ENCODE results near the gene FLT4. TPM values are rescaled to one million over a fixed set of nuclear protein-coding genes. Genes with fewer than 3 reads are reported as not detected.

FLT4 gene
- total RNA-seq, 4 donors from 2014 or later, result 22.5 to 35.5 (median 25.1) TPM

DNA sequence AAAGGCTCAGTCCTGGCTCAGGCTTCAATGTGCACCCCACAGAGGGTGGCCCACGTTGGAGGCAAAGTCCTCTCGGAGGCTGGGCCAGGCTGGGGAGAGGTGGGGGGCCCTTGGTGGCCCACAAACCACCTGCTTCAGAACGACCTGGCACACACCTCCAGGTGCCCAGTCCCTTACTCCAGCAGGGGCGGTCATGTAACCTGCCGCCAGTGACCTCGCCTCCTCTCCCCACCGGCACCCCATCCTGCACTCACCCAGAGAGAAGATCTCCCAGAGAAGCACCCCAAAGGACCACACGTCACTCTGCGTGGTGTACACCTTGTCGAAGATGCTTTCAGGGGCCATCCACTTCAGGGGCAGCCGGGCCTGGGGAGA lies 35.6 kb downstream of the FLT4 start:
- TF ChIP-seq, protein P1, sequence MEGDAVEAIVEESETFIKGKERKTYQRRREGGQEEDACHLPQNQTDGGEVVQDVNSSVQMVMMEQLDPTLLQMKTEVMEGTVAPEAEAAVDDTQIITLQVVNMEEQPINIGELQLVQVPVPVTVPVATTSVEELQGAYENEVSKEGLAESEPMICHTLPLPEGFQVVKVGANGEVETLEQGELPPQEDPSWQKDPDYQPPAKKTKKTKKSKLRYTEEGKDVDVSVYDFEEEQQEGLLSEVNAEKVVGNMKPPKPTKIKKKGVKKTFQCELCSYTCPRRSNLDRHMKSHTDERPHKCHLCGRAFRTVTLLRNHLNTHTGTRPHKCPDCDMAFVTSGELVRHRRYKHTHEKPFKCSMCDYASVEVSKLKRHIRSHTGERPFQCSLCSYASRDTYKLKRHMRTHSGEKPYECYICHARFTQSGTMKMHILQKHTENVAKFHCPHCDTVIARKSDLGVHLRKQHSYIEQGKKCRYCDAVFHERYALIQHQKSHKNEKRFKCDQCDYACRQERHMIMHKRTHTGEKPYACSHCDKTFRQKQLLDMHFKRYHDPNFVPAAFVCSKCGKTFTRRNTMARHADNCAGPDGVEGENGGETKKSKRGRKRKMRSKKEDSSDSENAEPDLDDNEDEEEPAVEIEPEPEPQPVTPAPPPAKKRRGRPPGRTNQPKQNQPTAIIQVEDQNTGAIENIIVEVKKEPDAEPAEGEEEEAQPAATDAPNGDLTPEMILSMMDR (IDR thresholded peaks at IDR 0.05), result no peak
- TF ChIP-seq POLR2A (IDR thresholded peaks at IDR 0.05), result no peak
- Histone ChIP-seq H3K9me3 (no peaks in the 10 kb centered on the region), H3K36me3 (no peaks in the 10 kb centered on the region), H3K27me3 (no peaks in the 10 kb centered on the region), H3K4me1 (no peaks in the 10 kb centered on the region), H3K27ac (no peak overlapping the region), H3K4me3 (no peak overlapping the region)
- intact Hi-C loops (cut with DNase I; ENCODE audit: low total_unique reads), result no loop called here
- DNase-seq, result no peak

DNA sequence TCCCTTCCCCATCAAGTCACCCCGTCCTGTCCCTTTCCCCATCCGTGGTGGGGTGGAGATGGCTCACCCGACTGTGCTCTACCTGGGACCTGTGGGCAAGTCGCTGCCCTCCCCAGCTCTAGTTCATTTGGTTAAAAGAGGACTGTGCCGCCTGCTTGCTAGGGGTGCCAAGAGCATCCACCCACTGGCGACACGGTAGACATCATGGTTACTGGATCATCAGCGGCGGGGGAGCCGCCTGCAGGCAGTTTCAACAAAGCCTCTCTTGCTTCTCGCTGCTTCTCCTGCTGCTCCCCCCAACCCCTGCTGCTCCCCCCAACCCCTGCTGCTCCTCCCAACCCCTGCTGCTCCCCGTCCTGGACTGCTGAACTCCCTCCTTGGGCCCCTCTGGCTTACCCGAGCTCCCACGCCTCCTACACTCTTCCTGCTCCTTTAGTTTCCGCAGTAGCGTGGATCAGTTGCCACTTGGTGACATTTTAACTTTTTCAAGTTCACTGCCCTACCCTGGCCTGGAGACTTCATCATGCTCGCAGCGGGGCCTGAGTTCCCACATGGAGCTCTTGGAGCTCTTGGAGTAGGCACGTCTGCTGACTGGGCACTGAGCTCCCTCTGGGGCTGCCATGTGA lies 36.1 kb downstream of the FLT4 start:
- TF ChIP-seq POLR2A (IDR thresholded peaks at IDR 0.05), result no peak
- TF ChIP-seq, protein P1 (IDR thresholded peaks at IDR 0.05), result no peak
- no peaks in the 10 kb centered on the region for H3K27me3 ChIP-seq
- no peaks in the 10 kb centered on the region for H3K36me3 ChIP-seq
- H3K4me3 ChIP-seq, result no peak overlapping the region
- intact Hi-C loops (cut with DNase I; ENCODE audit: low total_unique reads), result no loop called here
- no peaks in the 10 kb centered on the region for H3K9me3 ChIP-seq
- no peak for DNase-seq
- no peaks in the 10 kb centered on the region for H3K4me1 ChIP-seq
- no peak overlapping the region for H3K27ac ChIP-seq

DNA sequence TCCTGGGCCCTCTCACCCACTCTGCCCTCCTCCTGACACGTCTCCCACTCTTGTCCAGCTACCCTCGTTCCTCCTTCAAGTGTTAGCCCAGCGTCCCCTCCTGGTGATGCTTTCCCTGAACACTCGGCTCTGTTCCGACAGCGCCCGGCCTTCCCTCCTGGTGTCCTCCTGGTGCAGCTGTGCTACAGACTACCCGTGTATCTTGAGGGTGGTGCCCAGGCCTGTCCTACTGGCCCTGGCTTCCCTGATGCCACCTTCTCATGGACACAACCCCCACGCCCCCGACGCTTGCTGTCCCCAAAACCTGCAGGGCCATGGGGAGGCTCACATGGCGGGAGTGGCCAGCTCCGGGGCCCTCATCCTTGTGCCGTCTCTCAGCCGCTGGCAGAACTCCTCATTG lies 36.7 kb downstream of the FLT4 start:
- H3K36me3 ChIP-seq, result no peaks in the 10 kb centered on the region
- no peaks in the 10 kb centered on the region for H3K4me1 ChIP-seq
- H3K27me3 ChIP-seq, result no peaks in the 10 kb centered on the region
- intact Hi-C loops (cut with DNase I; ENCODE audit: low total_unique reads), result no loop called here
- TF ChIP-seq, protein P1 (IDR thresholded peaks at IDR 0.05), result no peak
- TF ChIP-seq POLR2A (IDR thresholded peaks at IDR 0.05), result no peak
- no peak for DNase-seq
- no peaks in the 10 kb centered on the region for H3K9me3 ChIP-seq
- H3K4me3 ChIP-seq, result no peak overlapping the region
- H3K27ac ChIP-seq, result no peak overlapping the region

DNA sequence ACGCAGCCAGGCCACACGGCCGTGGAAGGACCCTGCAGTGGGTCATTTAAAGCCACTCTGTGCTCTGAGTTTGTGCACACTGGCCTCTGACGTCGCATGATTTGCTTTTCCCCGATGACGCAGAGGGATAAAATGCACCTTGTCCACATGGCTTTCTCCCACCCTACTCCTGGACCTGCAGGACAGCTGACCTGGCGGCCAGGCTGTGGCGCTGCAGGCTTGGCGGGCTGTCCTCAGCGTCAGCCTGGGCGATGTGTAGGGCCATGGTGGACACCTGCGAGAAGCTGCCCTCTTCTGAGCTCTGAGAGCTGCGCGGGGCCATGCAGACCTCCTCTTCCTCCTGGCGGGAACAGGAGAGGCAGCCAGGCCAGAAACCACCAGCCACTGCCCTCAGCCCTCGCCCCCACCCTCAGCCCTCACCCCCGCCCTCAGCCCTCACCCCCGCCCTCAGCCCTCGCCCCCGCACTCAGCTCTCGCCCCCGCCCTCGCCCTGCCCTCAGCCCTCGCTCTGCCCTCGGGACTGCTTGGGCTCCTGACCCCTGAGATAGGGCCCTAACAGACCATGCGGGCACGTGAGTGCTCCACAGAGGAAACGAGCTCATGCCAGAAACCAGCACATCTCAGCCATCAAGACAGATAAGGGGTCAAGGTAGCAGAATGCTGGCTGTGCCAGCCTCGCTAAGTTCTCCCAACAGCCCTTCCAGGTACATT lies 38.1 kb downstream of the FLT4 start:
- no peak overlapping the region for H3K4me3 ChIP-seq
- no peaks in the 10 kb centered on the region for H3K4me1 ChIP-seq
- no peaks in the 10 kb centered on the region for H3K36me3 ChIP-seq
- H3K9me3 ChIP-seq, result no peaks in the 10 kb centered on the region
- TF ChIP-seq, protein P1 (IDR thresholded peaks at IDR 0.05), result no peak
- no peak for TF ChIP-seq POLR2A (IDR thresholded peaks at IDR 0.05)
- H3K27ac ChIP-seq, result no peak overlapping the region
- H3K27me3 ChIP-seq, result no peaks in the 10 kb centered on the region
- intact Hi-C loops (cut with DNase I; ENCODE audit: low total_unique reads), result no loop called here
- no peak for DNase-seq

DNA sequence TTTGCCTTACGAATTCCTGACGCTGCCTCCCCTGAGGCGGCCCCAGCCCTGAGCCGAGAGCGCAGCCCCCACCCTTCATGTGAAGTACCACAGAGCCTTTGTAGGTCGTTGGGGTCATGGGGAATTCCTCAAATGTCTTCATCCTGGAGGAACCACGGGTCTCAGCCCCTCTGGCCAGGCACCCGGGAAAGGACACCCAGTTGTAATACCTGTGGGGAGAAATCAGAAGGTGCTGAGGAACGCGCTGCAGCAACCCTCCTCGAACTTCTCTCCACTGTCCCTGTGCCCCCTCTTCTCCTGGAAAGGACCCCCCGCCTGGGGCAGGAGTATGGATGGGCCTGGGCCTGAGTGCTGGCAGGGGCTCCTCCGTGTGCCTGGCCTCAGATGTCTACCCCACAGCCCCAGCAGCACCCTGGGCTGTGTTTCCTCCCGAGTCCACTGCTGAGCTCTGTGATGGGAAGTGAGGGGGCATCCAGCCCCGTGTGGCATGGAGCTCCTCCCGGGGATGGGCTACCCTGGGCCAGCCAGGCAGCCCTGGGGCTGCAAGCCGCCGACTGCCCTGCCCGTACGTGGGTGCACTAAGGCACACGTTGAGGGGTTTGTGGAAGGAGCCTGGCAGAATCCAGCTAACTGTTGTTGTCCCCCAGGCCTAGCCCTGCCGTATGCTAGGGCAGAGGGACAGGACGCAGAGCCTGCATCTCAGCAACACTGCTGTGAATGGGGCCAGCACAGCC lies 39.4 kb downstream of the FLT4 start:
- Histone ChIP-seq H3K4me1 (no peaks in the 10 kb centered on the region), H3K36me3 (no peaks in the 10 kb centered on the region), H3K9me3 (no peaks in the 10 kb centered on the region), H3K27me3 (no peaks in the 10 kb centered on the region), H3K4me3 (no peak overlapping the region), H3K27ac (no peak overlapping the region)
- intact Hi-C loops (cut with DNase I; ENCODE audit: low total_unique reads), result no loop called here
- no peak for TF ChIP-seq POLR2A (IDR thresholded peaks at IDR 0.05)
- TF ChIP-seq, protein P1 (IDR thresholded peaks at IDR 0.05), result no peak
- DNase-seq, result no peak
